ENCODE data around the gene GPBP1L1.

DNA sequence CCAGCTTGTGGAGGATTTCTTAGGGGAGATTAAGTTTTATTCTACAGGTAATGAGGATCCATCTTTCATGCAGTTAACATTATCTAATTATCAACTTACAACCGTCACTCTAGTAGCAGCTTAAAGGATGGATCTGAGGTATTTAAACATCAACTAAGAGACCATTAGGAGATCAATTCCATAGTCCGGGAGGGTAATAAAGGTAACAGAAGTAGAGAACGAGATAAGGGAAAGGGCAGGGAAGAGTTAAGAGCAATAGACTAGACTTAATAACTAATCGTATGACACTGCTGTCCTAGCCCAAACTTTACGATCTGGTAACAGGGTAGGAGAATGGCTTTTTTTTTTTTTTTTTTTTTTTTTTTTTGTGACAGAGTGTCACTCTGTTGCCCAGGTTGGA, 43.0 kb downstream of the GPBP1L1 start:
- TF ChIP-seq CTCF (IDR thresholded peaks at IDR 0.05): no peak
- no peak for TF ChIP-seq EZH2 (IDR thresholded peaks at IDR 0.05)
- no peak for TF ChIP-seq EZH2phosphoT487 (IDR thresholded peaks at IDR 0.05)

Measured in neural progenitor cell (in vitro differentiated cells).